T-helper 1 cell (primary cell): ENCODE data around the gene MAD1L1.
A peak's percentile ranks its signal among the peaks of the same experiment; 100 is the strongest.
"Not testable (repeated sequence)": the region's sequence is repeated elsewhere in the genome, so short reads cannot be mapped to it uniquely, and the experiment has no call there.

ENCODE experiments used
- DNase-seq, 5 donors: peaks; one replicate each; pipeline ENCODE4 v3.0.0-alpha.2; 2012 to 2020
- total RNA-seq, 4 donors: gene quantifications; one replicate each; lab custom pipeline; 2026; lab: John Stamatoyannopoulos, UW

The MAD1L1 gene
- total RNA-seq, result 11.5 to 13.6 (median 12.0) reads per million in 4 donors

DNA sequence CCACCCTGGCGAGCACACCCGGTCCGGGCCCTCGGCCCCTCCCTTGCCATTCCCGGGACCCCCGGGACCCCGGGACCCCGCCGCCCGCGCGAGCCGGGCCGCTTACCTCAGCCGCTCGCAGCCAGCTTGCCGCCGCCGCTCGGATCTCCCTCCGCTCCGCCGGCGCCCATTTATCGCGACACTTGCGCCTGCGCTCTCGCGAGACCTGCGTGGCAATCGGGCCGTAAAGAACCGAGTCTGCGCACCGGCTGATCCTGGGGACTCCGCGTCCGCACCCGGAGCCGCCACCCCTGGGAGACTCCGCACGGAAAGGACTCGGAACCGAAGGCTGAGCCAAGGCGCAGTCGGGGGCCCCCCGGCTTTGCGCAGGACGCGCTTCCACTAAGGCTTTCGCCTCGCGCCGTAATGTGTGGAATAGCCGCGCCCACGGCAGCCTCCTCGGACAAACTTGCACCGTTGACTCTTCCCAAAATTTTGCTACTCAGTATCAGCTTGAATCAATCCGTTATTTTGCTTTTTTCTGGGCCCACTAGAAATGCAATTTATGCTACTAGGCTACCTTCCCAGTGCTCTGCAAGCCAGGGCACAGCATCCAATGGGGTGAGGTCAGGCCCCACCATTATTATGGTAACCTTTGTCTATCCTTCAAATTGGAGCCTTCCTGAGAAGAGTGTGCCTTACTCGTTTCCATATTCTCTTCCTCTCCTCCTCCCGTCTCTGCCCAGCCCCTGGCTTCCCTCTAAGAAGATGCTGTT, at the start of gene MAD1L1:
MAD1L1 (minus strand) TSS at position 180 of the 755 bp plus-strand sequence. CDS start 2,812 bp downstream, outside the sequence.
- peak; percentile 77 to 87 (median 85) for DNase-seq

DNA sequence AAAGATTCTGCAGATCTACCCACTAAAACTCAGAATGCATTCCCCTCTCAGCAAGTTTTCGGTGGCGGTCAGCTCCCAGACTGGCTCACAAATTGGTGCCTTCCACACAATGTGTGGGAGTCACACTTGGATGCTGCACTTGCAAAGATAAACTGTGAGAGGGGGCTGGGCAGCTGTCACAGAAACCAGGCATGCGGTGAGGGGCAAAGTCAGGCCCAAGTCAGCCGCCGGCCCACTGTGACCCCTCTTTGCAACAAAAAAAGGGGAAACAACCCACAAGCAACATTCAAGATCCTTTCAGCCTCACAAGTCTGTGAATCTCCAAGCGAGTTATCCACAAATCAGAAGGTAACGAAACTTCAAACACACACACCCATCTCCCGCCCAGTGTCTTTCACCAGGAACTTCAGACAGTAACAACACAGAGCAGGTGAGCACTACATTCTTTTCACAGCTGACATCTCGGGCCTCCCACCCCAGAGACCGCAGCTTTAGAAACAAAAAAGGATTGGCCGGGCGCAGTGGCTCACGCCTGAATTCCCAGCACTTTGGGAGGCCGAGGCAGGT, 49.5 kb upstream of the MAD1L1 start:
- DNase-seq, result no peak

DNA sequence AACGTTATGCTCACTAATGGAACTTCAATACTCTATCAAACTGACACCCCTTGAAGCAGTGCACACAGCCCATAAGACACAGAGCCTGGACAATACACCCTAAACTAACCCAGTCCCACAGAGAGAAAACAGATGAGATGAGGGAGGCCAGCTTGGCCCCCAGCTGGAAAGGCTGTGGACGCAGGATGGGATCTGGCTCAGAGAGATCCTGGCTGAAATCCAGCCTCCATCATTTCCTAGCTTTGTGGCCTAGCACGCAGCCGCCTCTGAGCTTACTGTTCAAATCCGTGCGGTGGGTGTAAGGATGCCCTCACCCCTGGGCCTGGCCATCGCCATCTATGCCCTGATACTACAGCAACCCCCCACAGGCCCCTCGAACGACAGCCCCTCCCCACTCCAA, 48.8 kb upstream of the MAD1L1 start:
- DNase-seq, result no peak

DNA sequence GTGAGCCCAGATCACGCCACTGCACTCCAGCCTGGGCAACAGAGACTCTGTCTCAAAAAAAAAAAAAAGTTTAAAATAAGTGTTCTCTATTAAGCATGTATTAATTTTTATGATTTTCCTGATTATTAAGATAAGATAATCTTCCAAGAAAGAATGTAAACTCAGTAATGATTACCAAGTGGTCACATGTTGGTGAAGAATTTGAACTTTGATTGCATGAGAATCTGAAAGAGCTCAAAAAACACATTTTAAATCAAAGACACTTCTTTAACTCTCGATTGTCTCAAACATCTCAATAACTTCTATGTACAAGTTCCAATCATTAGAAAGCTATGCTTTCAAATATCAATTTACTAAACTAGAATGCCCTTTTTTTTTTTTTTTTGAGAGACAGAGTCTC, 47.7 kb upstream of the MAD1L1 start:
- DNase-seq, result no peak

DNA sequence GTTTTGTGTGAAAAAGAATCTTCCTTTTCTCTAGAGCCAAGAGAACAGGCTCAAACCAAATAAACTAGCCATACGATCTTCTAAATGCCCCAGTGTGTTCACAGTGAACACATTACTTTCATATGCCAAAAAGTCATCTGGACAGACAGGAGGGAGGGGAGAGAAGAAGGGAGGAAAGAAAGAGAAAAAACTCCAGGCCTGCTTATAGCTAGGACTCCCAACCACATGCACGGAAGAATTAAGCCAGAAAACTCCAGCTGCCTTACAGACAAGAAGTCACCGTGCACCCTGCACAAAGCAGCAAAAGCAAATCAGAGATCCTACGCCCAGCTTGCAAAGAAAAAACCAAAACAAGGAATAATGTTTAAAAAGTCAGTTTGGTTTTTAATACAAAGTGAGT, 47.2 kb upstream of the MAD1L1 start:
- DNase-seq, result no peak

DNA sequence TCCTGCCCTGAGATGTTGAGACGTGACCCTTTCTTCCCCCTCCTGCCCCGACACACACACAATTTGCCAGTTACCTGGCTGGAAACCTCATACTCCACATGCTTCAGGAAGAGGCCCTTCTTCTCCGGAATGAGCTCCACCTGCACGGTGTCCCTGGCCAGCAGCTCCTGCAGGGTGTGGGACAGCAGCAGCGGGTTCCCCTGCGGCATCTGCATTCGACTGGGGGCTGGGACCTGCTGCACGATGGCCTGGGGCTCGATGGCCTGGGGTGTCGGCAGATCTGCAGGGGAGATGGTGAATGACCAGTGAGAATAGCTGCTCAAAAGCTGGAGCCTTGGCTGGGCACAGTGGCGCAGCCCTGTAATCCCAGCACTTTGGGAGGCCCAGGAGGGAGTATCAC, 45.3 kb upstream of the MAD1L1 start:
- no peak for DNase-seq

DNA sequence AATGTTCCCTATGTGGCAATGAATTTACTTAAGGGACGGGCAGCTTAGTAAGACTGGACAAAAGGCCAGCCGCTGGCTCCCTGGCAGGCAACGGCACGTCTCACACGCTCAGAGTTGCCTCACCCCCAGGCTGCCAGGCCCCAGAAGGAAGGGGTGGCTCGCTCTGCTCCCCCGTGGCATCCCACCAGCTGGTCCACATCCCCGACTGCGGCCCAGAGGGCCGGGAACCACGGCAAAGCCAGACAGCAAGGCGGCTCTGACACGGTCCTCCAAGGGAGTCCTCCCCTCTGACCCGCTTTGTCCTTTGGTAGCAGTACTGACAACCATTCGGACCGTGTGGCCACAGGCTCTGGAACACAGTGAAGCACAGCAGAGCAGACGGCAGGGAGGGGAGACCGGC, 43.4 kb upstream of the MAD1L1 start:
- DNase-seq, result no peak

DNA sequence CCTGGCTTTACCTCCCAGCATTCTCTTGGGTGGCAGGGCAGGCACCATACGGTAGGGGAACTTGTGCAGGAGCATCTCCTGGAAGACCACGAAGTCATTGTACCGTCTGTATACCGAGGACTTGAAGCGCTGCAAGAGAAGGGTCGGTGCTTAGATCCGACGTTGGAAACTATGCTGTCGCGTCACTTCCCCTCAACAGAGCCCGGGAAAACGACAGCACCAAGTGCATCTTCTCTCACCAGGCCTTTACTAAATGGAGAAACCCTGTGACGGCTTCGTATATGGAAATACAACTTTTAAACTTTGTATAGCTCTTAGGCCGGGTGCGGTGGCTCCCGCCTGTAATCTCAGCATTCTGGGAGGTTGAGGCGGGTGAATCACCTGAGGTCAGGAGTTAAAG, 42.4 kb upstream of the MAD1L1 start:
- no peak for DNase-seq

DNA sequence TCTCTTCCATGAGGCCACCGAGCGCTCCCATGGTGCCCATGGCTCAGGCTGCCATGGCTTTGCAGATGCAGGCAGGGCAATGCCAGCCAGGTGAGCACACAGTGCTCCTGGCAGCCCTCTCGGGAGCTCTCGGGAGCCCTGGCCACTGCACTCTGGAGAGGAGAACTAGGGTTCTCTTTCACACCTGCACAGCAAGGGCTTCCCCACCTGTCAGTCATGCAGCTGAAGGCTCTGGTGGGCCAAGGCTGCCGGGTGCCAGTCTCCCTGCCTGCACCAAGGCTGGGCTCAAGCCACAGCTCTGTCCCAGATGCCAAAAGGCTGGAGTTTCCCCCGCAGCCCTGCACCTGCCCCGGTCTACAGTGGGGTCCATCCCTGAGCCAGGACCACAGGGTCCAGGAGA, 41.9 kb upstream of the MAD1L1 start:
- DNase-seq, result no peak

DNA sequence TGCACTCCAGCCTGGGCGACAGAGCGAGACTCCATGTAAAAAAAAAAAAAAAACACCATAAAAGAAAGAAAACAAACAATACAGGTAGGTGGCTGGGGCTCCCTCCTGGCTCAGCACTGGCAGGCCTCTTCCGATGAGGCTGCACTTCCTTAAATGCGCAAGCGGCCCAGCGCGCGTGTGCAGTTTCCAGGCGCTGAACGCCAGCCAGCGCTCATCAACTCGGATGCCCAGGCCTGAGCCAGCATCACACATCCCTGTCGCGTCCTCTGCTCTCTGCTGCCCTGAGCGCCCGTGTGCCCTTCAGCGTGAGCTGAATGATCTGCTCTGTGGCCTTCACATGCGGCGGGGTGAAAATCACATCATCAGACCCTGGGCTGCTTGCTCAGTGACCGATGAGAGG, 41.1 kb upstream of the MAD1L1 start:
- no peak for DNase-seq

DNA sequence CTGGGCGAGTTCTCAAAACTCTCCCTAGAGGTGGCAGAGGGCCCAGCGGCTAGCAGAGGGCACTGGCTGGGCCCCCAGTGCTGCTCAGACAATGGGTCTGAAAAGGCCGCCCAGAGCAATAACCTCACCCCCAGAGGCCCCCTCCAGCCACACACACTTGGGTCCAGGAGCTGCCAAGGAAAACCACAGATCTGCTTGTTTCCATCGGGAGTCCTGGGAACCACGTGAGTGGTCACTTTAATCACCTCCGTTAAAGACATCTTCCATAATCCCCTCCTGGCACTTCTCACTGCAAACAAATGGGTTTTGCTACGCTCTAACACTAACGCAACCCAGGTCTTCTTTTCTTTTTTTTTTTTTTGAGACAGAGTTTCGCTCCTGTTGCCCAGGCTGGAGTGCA, 39.3 kb upstream of the MAD1L1 start:
- no peak for DNase-seq

DNA sequence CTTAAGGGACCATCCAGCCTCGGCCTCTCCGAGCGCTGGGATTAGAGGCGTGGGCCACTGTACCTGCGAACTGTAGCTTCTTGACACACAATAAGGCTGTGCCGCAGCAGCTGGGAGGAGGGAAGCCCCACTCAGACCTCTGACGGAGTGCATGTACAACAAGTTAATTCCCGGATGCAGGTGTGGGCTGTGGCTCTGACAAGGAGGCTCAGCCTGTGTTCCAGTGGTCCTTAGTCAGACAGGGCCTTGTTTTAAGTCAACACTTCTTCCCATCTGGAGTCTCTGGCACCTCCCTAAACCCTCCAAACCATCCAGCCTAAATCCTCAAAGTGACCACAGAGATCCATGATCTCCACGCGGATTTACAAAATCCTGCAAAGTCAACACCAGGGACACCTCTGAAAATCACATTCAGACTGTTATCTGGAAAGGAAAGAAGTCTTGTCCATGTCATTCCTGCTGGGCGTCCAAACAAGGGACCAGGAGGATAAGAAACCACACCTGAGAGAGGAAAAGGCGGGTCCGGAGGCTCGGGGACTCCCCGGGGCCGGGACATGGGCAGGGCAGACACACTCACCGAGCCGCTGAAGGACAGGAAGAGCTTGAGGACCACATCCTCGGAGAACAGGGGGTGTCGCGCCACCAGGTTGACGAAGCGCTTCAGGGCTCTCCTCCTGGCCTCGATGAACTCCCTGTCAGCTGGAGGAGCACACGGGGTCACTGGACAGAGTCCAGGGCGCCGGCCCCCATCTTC, 38.7 kb upstream of the MAD1L1 start:
- no peak for DNase-seq

DNA sequence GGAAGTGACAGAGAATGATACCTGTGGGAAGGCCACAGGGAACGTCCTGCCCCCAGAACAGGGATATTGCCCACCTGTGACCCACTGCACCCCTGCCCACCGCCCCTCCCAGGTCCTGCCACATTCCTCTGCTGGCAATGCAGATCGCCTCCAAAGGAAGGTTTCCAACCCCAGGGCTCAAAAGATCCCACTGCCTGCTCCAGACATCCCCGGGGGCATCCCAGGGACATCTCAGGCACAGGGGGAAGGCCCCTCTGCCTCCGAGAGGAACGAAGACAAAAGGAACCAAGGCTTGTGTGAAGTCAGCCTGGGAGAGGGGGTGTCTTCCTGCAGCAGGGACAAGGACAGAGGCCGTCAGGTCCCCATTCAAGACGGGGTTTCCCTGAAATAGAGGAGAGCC, 37.8 kb upstream of the MAD1L1 start:
- no peak for DNase-seq

DNA sequence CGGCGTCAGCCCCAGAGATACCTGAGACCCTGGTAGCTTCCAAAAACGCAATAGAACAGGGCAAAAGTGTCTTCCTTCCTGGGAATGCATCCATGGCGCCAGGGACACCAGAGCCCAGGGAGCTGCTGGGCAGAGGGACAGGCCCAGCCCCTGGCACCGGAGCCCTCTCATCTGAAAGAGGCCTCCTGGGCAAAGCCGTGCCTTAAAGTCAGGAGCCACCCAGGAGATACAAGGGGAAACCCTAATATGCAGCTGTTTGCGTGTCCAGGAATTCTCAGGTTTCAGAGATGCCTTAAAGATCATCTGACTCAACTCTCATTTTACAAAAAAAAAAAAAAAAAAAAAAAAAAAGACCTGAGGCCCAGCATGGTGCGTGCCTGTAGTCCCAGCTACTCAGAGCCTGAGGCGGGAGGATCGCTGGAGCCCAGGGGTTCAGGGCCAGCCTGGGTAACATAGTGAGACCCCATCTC, 37.3 kb upstream of the MAD1L1 start:
- DNase-seq, result no peak

DNA sequence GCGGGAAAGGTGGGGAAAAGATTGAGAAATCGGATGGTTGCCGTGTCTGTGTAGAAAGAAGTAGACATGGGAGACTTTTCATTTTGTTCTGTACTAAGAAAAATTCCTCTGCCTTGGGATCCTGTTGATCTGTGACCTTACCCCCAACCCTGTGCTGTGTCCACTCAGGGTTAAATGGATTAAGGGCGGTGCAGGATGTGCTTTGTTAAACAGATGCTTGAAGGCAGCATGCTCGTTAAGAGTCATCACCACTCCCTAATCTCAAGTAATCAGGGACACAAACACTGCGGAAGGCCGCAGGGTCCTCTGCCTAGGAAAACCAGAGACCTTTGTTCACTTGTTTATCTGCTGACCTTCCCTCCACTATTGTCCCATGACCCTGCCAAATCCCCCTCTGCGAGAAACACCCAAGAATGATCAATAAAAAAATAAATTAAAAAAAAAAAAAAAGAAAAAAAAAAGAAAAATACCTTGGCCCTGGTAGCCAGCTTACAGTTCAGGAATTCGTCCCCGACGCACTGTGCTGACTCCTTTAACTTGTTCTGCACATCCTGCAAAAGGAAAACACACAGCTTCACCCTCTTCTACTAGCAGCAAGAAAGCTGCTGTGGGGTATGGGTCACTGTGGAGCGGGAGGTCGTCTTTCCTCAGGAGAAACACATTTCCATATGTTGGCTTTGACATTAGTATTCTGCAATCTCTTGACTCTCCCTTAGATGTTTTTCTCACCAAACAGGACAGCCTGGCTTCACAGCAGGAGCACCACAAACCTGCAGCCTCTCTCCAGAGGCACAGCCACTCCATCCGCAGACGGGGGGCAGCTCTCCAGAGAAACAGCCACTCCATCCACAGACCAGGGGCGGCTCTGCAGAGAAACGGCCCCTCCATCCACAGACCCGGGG, 36.6 kb upstream of the MAD1L1 start:
- DNase-seq, result not testable (repeated sequence)

DNA sequence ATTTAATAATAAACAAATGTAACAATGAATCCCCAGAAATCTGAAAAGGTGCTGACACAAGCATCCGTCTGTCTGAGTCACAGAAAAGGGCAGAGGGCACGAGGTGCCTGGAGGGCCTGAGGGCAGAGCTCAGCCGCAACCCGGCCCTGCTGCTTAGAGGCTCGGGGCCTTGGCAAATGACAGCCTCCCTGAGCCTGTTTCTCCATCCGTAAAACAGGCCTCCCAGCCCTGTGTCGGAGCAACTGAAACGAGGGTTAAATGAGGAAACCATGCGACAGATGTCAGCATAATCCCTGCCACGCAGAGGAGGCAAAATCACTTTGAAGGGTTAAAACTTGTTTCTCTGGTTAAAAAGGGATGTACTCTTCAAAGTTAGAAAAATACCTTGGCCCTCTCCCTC, 34.2 kb upstream of the MAD1L1 start:
- DNase-seq, result no peak

DNA sequence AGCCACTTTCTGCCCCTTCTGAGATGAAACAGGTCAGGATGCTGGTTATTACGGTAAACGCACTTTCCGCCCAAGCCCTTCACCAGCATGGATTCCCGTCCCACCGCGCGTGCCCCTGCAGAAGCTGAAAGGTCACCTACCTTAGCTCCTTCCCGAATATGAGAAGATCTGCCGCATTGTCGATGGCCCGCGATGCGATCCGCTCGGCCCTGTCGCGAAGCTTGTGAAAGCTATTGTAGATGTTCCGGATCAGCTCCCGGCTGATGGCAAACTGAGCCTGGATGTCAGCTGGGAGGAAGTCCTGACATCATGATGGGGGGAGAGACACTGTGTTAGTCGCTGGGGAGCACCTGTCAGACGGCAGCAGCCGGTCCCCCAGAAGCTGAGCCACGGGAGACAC, 31.4 kb upstream of the MAD1L1 start:
- no peak for DNase-seq

DNA sequence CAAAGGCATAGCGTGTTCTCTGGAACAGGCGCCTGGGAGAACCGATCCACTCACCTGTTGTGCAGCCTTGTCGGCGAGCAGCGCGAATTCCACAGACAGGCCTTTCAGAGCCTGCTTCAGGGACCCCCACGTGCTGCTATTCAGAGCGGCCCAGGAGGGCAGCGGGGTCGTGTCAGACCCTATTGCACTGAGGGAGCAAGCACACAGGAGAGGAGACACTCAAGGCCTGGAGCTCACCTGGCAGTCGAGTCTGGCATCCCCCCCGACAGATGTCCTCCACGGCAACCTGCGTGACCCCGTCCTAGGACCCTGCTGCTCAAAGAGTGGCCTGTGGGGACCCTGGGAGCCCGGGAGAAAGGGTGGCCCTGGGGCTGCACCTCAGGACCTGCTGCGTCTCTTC, 30.4 kb upstream of the MAD1L1 start:
- no peak for DNase-seq

DNA sequence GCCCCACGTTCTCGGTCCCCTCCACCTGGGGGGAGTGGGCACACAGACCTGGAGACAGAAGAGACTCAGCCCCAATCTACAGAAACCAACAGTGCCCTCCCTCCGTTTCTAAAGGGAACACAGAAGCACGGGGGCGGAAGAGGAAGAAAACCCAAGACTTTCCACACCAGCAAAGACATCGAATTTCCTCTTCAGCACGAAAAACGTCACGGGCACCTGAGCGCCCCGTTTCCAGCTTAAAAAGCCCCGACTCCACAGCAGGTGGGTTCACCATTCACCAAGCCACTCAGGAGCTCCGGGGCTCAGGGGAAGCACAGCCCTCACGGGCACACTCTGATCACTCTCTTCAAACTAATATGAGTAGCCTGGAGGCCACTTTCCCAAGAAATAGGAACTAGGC, 28.9 kb upstream of the MAD1L1 start:
- no peak for DNase-seq

DNA sequence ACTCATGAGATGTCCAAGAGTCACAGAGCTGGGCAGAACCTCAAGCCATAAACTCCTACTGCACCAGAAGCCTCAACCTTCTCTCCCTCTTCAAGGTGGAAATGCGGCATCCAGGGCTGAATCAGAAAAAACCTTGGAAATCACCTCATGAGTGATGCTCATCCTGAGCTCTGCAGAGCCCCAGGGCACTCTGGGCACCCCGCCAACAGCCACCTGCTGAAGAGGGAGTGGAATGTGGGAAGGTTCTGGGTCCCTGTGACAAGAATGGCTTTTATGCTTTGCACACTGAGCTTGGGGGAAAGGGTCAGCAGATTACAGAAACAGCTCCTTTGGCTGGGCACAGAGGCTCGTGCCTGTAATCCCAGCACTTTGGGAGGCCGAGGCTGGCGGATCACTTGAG, 28.1 kb upstream of the MAD1L1 start:
- DNase-seq, result no peak

DNA sequence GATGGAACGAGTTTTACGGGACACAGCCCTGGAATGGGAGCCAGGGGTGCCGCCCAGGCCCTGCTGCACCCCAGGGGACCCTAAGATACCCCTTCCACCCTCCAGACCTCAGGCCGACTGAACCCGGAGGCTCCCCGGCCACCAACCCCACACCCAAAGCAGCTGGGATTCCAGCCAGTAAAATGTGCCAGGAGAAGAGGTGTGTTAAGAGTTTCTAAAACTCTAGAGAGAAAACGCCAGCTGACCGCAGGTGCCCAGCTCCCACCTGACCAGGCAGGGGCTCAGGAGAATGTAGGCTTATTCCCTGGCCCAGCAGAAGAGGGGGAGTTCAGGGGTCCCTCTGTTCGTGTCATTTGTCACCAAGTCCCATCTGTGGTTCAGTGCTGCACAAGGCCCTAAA, 26.7 kb upstream of the MAD1L1 start:
- DNase-seq, result no peak

DNA sequence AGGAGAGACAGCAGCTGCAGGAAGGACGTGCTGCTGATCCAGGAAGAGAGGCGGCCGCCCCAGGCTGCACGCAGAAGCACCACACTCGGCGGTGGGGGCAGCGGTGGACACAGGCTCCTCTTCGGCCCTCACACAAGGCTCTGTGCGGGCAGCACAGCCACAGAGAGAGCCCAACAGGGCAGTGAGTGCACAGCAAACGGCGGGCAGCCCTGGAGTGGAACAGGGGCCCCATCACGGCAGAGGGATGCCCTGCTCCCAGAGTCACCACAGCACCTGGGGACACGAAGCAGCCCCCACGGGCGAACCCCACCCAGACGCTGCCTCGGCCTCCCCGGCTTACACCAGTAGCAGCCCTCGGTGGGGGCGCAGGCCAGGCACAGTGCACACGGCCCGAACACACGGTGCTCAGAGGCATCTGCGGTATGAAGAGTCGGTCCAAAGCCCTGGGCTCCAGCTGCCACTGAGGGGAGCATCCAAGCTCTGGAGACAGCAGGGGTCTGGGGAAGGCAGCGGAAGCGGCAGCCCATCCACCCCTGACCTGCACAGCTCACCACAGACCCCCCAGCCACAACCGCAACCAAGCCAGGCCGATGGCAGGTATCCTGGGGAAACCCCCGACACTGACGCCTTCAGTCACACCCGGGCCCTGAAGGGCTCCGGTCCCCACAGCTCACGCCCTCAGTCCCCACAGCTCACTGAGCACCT, 26.1 kb upstream of the MAD1L1 start:
- DNase-seq, result no peak
